HepG2 (cell line): ENCODE measurements around the gene ZIC4. TPM values are rescaled to one million over a fixed set of nuclear protein-coding genes. Genes with fewer than 3 reads are reported as not detected.

Experiments
- FIP1L1 ChIP-seq: fragments of 200-400 bp; formaldehyde crosslinking; IDR thresholded peaks from 2 replicates; pipeline ENCODE4 v1.6.1; 2018; ENCODE audit warnings: low read depth, mild to moderate bottlenecking, low read length, moderate library complexity, borderline replicate concordance; ENCODE audit not compliant: insufficient read depth
- FOXA1 ChIP-seq, 2 experiments: fragments of 450-650 bp in 1 of 2; sonication (generic) in 1 of 2; formaldehyde crosslinking in 1 of 2; IDR thresholded peaks; 2 replicates each; pipeline versions ENCODE4 v1.4.0 to v1.6.1; 2016 to 2020; ENCODE audit warnings: missing genetic modification reagents in 1 of 2
- NFYC ChIP-seq: IDR thresholded peaks from 2 replicates; pipeline ENCODE4 v1.6.1; 2016; ENCODE audit warnings: missing genetic modification reagents, missing compliant biosample characterization
- SAP130 ChIP-seq: IDR thresholded peaks from 2 replicates; pipeline ENCODE4 v1.6.1; 2016; ENCODE audit warnings: low read depth
- ZFY ChIP-seq: sonication (generic); formaldehyde crosslinking; IDR thresholded peaks from 2 replicates; pipeline ENCODE4 v1.4.0; 2020; ENCODE audit warnings: missing genetic modification reagents
- ZNF567 ChIP-seq: sonication (generic); formaldehyde crosslinking; IDR thresholded peaks from 2 replicates; pipeline ENCODE4 v1.8.1; 2023; ENCODE audit warnings: mild to moderate bottlenecking, missing genetic modification reagents, borderline replicate concordance
- ZNF788 ChIP-seq: sonication (generic); formaldehyde crosslinking; IDR thresholded peaks from 2 replicates; pipeline ENCODE4 v1.5.0; 2020; ENCODE audit warnings: mild to moderate bottlenecking, missing genetic modification reagents, borderline replicate concordance
- polyA plus RNA-seq, 8 experiments: library from polyadenylated mRNA; depleted of rRNA in 3 of 8; stranded (reverse) in 7 of 8; unstranded in 1 of 8; fragments of >200 nt; fragmentation: Illumina TruSeq in 4 of 8; extraction: Trizol in 4 of 8; gene quantifications; 2 replicates each; pipeline versions ENCODE4 v1.2.1 to v1.2.3, GENCODE V29; 2011 to 2016; ENCODE audit warnings: low read depth in 4 of 8, missing spikeins in 1 of 8, mixed read lengths in 1 of 8; ENCODE audit not compliant: insufficient read depth in 1 of 8
- total RNA-seq, 5 experiments: library from RNA; depleted of rRNA; stranded (reverse); fragments of >200 nt; fragmentation: Illumina TruSeq; extraction: Trizol; gene quantifications; 2 replicates each; pipeline ENCODE4 v1.2.3, GENCODE V29; 2016; ENCODE audit warnings: low read depth in 1 of 5
- TF ChIP-seq, protein P1 (sequence below): sonication (generic); formaldehyde crosslinking; IDR thresholded peaks from 2 replicates; pipeline ENCODE4 v1.5.0; 2020; ENCODE audit warnings: mild to moderate bottlenecking, missing genetic modification reagents, borderline replicate concordance
- TF ChIP-seq, protein P2 (sequence below): sonication (generic); formaldehyde crosslinking; IDR thresholded peaks from 2 replicates; pipeline ENCODE4 v1.4.0; 2020; ENCODE audit warnings: low read depth, mild to moderate bottlenecking, missing genetic modification reagents
- TF ChIP-seq, protein P3 (sequence below), 2 experiments: sonication (generic) in 1 of 2; formaldehyde crosslinking in 1 of 2; IDR thresholded peaks; 2 replicates each; pipeline versions ENCODE4 v1.4.0 to v1.6.1; 2016 to 2020; ENCODE audit warnings: borderline replicate concordance in 1 of 2, low read depth in 1 of 2, mild to moderate bottlenecking in 1 of 2, missing genetic modification reagents in 1 of 2

The ZIC4 gene
- total and polyA plus RNA-seq, 2 of the 13 experiments (the other 11 are each of a cell fraction or from before 2014, with no cell fraction given) = not detected

DNA sequence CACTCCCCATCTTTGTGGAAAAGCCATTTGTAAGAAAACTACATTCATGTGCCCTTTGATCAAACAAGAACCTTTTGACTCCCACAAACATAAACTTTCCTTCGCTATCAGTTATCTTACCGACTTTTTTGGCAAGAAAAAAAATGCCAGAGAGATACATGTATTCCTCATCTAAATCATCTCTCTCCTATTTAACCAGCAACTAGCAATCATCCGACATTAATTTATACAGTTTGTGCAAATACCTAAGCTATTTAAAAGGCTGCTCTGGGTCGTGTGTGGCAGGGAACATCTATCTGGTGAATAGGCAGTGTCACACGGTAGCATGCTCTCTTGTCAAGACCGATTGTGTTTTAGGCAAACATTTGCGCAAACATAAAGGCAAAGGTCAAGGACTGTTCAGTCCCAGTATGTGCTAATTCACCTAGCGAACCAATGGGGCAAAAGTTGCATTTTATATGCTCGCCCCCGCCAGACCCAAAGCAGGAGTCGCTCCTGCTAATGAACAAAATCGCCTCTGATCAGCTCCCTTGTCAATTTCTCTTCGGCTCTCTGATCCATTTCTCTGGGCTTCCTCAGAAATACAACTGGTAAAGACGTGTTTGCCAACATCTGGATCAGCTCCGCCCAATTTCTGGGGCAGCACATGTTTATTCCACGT is 37.7 kb downstream of the ZIC4 start (continued):
- TF ChIP-seq, protein P1, sequence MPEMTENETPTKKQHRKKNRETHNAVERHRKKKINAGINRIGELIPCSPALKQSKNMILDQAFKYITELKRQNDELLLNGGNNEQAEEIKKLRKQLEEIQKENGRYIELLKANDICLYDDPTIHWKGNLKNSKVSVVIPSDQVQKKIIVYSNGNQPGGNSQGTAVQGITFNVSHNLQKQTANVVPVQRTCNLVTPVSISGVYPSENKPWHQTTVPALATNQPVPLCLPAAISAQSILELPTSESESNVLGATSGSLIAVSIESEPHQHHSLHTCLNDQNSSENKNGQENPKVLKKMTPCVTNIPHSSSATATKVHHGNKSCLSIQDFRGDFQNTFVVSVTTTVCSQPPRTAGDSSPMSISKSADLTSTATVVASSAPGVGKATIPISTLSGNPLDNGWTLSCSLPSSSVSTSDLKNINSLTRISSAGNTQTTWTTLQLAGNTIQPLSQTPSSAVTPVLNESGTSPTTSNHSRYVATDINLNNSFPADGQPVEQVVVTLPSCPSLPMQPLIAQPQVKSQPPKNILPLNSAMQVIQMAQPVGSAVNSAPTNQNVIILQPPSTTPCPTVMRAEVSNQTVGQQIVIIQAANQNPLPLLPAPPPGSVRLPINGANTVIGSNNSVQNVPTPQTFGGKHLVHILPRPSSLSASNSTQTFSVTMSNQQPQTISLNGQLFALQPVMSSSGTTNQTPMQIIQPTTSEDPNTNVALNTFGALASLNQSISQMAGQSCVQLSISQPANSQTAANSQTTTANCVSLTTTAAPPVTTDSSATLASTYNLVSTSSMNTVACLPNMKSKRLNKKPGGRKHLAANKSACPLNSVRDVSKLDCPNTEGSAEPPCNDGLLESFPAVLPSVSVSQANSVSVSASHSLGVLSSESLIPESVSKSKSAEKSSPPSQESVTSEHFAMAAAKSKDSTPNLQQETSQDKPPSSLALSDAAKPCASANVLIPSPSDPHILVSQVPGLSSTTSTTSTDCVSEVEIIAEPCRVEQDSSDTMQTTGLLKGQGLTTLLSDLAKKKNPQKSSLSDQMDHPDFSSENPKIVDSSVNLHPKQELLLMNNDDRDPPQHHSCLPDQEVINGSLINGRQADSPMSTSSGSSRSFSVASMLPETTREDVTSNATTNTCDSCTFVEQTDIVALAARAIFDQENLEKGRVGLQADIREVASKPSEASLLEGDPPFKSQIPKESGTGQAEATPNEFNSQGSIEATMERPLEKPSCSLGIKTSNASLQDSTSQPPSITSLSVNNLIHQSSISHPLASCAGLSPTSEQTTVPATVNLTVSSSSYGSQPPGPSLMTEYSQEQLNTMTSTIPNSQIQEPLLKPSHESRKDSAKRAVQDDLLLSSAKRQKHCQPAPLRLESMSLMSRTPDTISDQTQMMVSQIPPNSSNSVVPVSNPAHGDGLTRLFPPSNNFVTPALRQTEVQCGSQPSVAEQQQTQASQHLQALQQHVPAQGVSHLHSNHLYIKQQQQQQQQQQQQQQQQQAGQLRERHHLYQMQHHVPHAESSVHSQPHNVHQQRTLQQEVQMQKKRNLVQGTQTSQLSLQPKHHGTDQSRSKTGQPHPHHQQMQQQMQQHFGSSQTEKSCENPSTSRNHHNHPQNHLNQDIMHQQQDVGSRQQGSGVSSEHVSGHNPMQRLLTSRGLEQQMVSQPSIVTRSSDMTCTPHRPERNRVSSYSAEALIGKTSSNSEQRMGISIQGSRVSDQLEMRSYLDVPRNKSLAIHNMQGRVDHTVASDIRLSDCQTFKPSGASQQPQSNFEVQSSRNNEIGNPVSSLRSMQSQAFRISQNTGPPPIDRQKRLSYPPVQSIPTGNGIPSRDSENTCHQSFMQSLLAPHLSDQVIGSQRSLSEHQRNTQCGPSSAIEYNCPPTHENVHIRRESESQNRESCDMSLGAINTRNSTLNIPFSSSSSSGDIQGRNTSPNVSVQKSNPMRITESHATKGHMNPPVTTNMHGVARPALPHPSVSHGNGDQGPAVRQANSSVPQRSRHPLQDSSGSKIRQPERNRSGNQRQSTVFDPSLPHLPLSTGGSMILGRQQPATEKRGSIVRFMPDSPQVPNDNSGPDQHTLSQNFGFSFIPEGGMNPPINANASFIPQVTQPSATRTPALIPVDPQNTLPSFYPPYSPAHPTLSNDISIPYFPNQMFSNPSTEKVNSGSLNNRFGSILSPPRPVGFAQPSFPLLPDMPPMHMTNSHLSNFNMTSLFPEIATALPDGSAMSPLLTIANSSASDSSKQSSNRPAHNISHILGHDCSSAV (CRISPR knock-in tag) = no peak
- no peak for TF ChIP-seq ZFY
- TF ChIP-seq NFYC (CRISPR knock-in tag) = peak; percentile 16; the same call in 1 of the 2 replicates
- TF ChIP-seq, protein P2, sequence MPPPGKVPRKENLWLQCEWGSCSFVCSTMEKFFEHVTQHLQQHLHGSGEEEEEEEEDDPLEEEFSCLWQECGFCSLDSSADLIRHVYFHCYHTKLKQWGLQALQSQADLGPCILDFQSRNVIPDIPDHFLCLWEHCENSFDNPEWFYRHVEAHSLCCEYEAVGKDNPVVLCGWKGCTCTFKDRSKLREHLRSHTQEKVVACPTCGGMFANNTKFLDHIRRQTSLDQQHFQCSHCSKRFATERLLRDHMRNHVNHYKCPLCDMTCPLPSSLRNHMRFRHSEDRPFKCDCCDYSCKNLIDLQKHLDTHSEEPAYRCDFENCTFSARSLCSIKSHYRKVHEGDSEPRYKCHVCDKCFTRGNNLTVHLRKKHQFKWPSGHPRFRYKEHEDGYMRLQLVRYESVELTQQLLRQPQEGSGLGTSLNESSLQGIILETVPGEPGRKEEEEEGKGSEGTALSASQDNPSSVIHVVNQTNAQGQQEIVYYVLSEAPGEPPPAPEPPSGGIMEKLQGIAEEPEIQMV (CRISPR knock-in tag) = no peak
- no peak for TF ChIP-seq FIP1L1
- TF ChIP-seq ZNF788 (CRISPR knock-in tag) = peak; percentile 32; the same call in 1 of the 2 replicates
- TF ChIP-seq SAP130 (CRISPR knock-in tag) = peak; percentile 53
- TF ChIP-seq FOXA1 (IDR thresholded peaks at IDR 0.05) = no peak
- TF ChIP-seq FOXA1 (CRISPR knock-in tag; IDR thresholded peaks at IDR 0.05) = peak; percentile 82
- TF ChIP-seq, protein P3, sequence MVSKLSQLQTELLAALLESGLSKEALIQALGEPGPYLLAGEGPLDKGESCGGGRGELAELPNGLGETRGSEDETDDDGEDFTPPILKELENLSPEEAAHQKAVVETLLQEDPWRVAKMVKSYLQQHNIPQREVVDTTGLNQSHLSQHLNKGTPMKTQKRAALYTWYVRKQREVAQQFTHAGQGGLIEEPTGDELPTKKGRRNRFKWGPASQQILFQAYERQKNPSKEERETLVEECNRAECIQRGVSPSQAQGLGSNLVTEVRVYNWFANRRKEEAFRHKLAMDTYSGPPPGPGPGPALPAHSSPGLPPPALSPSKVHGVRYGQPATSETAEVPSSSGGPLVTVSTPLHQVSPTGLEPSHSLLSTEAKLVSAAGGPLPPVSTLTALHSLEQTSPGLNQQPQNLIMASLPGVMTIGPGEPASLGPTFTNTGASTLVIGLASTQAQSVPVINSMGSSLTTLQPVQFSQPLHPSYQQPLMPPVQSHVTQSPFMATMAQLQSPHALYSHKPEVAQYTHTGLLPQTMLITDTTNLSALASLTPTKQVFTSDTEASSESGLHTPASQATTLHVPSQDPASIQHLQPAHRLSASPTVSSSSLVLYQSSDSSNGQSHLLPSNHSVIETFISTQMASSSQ (IDR thresholded peaks at IDR 0.05; ENCODE audit: low read depth) = 0 out of 2 replicates have a peak, but pooled peaks have one; percentile 14
- TF ChIP-seq, protein P3 (CRISPR knock-in tag; IDR thresholded peaks at IDR 0.05; ENCODE audit: borderline replicate concordance) = peak; percentile 35; the same call in 1 of the 2 replicates
- no peak for TF ChIP-seq ZNF567 (CRISPR knock-in tag)
